ENCODE measurements around the gene KCTD17. TPM values are rescaled to one million over a fixed set of nuclear protein-coding genes. Genes with fewer than 3 reads are reported as not detected.

Gene KCTD17
- total and polyA plus RNA-seq, 2 of the 13 experiments (the other 11 are each of a cell fraction or from before 2014, with no cell fraction given) = 5.3 to 11.7 TPM

DNA sequence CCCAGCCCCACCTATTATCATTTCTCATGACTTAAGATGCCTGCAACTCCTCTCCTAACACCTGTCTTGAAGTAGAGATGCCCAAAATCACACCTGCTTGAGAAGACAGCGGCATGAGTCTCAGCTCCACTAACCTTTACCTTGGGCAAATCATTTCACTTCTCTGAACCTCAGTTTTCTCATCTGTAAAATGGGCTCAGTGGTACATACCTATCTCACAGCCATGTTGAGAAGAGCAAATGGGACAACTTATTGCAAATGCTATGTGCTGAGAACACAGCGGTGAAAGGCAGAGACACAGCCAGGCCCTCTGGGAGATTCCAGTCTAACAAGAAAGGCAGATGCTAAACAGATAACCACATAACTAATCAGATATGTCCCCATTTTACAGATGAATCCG lies 40.1 kb upstream of the KCTD17 start (continued):
- TF ChIP-seq KDM5A (IDR thresholded peaks at IDR 0.05; ENCODE audit: borderline replicate concordance, low read length) (no peak), ZNF207 (IDR thresholded peaks at IDR 0.05; ENCODE audit: borderline replicate concordance) (no peak), ZNF546 (CRISPR knock-in tag; conservative IDR thresholded peaks at IDR 0.05) (no peak), ZNF674 (CRISPR knock-in tag; IDR thresholded peaks at IDR 0.05; ENCODE audit: low read depth) (no peak), ADNP (CRISPR knock-in tag; IDR thresholded peaks at IDR 0.05) (0 out of 2 replicates have a peak, but pooled peaks have one; percentile 39), CAMTA2 (CRISPR knock-in tag; IDR thresholded peaks at IDR 0.05; ENCODE audit: borderline replicate concordance) (no peak)
- TF ChIP-seq, protein P1, sequence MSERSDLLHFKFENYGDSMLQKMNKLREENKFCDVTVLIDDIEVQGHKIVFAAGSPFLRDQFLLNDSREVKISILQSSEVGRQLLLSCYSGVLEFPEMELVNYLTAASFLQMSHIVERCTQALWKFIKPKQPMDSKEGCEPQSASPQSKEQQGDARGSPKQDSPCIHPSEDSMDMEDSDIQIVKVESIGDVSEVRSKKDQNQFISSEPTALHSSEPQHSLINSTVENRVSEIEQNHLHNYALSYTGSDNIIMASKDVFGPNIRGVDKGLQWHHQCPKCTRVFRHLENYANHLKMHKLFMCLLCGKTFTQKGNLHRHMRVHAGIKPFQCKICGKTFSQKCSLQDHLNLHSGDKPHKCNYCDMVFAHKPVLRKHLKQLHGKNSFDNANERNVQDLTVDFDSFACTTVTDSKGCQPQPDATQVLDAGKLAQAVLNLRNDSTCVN (CRISPR knock-in tag; IDR thresholded peaks at IDR 0.05; ENCODE audit: borderline replicate concordance) = no peak
- TF ChIP-seq, protein P2, sequence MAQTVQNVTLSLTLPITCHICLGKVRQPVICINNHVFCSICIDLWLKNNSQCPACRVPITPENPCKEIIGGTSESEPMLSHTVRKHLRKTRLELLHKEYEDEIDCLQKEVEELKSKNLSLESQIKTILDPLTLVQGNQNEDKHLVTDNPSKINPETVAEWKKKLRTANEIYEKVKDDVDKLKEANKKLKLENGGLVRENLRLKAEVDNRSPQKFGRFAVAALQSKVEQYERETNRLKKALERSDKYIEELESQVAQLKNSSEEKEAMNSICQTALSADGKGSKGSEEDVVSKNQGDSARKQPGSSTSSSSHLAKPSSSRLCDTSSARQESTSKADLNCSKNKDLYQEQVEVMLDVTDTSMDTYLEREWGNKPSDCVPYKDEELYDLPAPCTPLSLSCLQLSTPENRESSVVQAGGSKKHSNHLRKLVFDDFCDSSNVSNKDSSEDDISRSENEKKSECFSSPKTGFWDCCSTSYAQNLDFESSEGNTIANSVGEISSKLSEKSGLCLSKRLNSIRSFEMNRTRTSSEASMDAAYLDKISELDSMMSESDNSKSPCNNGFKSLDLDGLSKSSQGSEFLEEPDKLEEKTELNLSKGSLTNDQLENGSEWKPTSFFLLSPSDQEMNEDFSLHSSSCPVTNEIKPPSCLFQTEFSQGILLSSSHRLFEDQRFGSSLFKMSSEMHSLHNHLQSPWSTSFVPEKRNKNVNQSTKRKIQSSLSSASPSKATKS (CRISPR knock-in tag; IDR thresholded peaks at IDR 0.05) = no peak
- TF ChIP-seq, protein P3, sequence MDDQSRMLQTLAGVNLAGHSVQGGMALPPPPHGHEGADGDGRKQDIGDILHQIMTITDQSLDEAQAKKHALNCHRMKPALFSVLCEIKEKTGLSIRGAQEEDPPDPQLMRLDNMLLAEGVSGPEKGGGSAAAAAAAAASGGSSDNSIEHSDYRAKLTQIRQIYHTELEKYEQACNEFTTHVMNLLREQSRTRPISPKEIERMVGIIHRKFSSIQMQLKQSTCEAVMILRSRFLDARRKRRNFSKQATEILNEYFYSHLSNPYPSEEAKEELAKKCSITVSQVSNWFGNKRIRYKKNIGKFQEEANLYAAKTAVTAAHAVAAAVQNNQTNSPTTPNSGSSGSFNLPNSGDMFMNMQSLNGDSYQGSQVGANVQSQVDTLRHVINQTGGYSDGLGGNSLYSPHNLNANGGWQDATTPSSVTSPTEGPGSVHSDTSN (CRISPR knock-in tag; IDR thresholded peaks at IDR 0.05; ENCODE audit: borderline replicate concordance) = no peak
